Activated CD4-positive, CD25-positive, alpha-beta regulatory T cell treated with anti-CD3 and anti-CD28 coated beads, Interleukin-2, amount 50 U/mL, for 24 hours (primary cell): Measurements from ENCODE around the gene EEF1G.
"Not testable (repeated sequence)": the region's sequence is repeated elsewhere in the genome, so short reads cannot be mapped to it uniquely, and the experiment has no call there.

Experiments used
- ATAC-seq, 2 donors: fragments of 150-1000 bp; cut with Tn5 transposase; one replicate each; pipeline ENCODE4 v1.10.0; 2021; ENCODE audit warnings: mild to moderate bottlenecking in 1 of 2, moderate library complexity in 1 of 2

The EEF1G gene

GRCh38 chr11:62573592-62574362, at the start of gene EEF1G:
TSS of gene EEF1G (minus strand) at chr11:62573891. CDS start at chr11:62573842, 49 bp downstream.
- peak; percentile 91 to 94 for ATAC-seq

- ATAC-seq = no peak
These were observed 48.9 kb upstream of the EEF1G start for GRCh38 chr11:62622476-62623089.

- peak; percentile 87 to 88 for ATAC-seq
These were observed 48.1 kb upstream of the EEF1G start, which contains the start of gene B3GAT3 for GRCh38 chr11:62621567-62622470. TSS of gene B3GAT3 (minus strand) at chr11:62621986. CDS start at chr11:62621947, 39 bp downstream.

GRCh38 chr11:62621027-62621566, 47.4 kb upstream of the EEF1G start:
- no peak for ATAC-seq

- not testable (repeated sequence) for ATAC-seq
These were observed 43.3 kb upstream of the EEF1G start for GRCh38 chr11:62616957-62617356.

GRCh38 chr11:62615521-62615920, 41.8 kb upstream of the EEF1G start:
- ATAC-seq = no peak

- peak; percentile 19 to 31 for ATAC-seq
These were observed 40.6 kb upstream of the EEF1G start for GRCh38 chr11:62614275-62614674.

GRCh38 chr11:62613291-62613778, 39.6 kb upstream of the EEF1G start:
- ATAC-seq = no peak

- ATAC-seq = peak; percentile 74 to 76
These were observed 38.9 kb upstream of the EEF1G start, which contains the start of the genes EML3 and ROM1 for GRCh38 chr11:62612366-62613290. TSS of gene EML3 (minus strand) at chr11:62612775. CDS start at chr11:62612457, 318 bp downstream. TSS of gene ROM1 (plus strand) at chr11:62613257. CDS start at chr11:62613282, 25 bp downstream.

GRCh38 chr11:62611705-62612365, 38.1 kb upstream of the EEF1G start:
- ATAC-seq = peak; percentile 36 to 39

GRCh38 chr11:62610814-62611704, 37.4 kb upstream of the EEF1G start:
- ATAC-seq = no peak

- ATAC-seq = no peak
These were observed 36.7 kb upstream of the EEF1G start for GRCh38 chr11:62610403-62610802.

- no peak for ATAC-seq
These were observed 35.1 kb upstream of the EEF1G start for GRCh38 chr11:62608776-62609175.

GRCh38 chr11:62607714-62608113, 34.0 kb upstream of the EEF1G start:
- ATAC-seq = no peak

GRCh38 chr11:62605902-62606301, 32.2 kb upstream of the EEF1G start:
- ATAC-seq = no peak

- no peak for ATAC-seq
These were observed 31.8 kb upstream of the EEF1G start for GRCh38 chr11:62605467-62605866.

- no peak for ATAC-seq
These were observed 30.9 kb upstream of the EEF1G start for GRCh38 chr11:62604460-62605120.

GRCh38 chr11:62603776-62604299, 30.1 kb upstream of the EEF1G start:
- no peak for ATAC-seq

- no peak for ATAC-seq
These were observed 29.3 kb upstream of the EEF1G start for GRCh38 chr11:62603072-62603408.
